ENCODE measurements around the gene PRPH. TPM values are rescaled to one million over a fixed set of nuclear protein-coding genes. Genes with fewer than 3 reads are reported as not detected.

Gene PRPH
- total RNA-seq, 1 experiment from 2014 or later, result 1.4 TPM

DNA sequence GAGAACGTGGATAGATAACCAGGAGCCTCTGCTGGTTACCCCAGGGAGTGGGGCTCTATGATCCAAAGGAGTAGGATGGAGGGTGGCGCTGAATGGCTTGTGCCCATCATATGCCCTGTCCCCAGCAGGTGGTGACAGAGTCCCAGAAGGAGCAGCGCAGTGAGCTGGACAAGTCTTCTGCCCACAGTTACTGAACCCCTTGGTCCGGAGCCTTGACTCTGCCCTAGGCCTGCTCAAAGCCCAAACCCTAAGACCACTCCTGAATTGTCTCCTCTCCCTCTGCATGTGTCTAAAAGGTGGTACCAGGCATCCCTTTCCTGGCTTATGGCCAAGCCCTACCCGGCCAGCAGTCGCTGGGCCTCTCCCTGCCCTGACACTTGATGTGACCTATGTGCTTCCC lies 3.2 kb downstream of the PRPH start:
- Mint-ChIP-seq H3K4me3 (ENCODE audit: unreplicated experiment) (no peak overlapping the region), H3K36me3 (ENCODE audit: insufficient read depth, unreplicated experiment) (no peaks in the 10 kb centered on the region)
- POLR2A ChIA-PET, result interaction anchor here (1.2 kb wide), 1 partner anchor 34 kb away, joined by 4 read pairs; the partner anchor contains the start of gene TUBA1C

DNA sequence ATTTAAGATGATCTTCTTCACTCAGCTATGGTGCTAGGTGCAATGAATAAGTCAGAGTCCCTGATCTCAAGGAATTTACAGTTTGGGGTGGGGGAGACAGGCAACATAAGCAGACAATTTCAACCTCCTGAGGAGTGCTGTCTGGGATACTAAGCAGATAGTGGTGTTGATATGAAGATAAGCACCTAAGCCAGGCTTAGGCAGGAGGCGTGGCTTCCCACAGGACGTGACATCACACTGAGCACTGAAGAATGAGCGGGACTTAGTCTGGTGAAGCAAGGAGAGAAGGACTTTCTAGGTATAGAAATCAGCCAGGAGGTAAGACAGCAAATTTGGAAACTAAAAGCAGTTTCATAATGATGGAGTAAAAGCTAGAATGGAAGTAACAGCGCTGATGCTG lies 6.8 kb downstream of the PRPH start:
- Mint-ChIP-seq H3K27ac (ENCODE audit: low read depth, unreplicated experiment) (no peak overlapping the region), H3K4me3 (ENCODE audit: unreplicated experiment) (no peak overlapping the region), H3K27me3 (ENCODE audit: insufficient read depth, unreplicated experiment) (peaks cover 11% of the 10 kb centered on the region), H3K4me1 (ENCODE audit: insufficient read depth, unreplicated experiment) (no peaks in the 10 kb centered on the region), H3K36me3 (ENCODE audit: insufficient read depth, unreplicated experiment) (no peaks in the 10 kb centered on the region), H3K9me3 (ENCODE audit: unreplicated experiment) (no peaks in the 10 kb centered on the region)
- no TSS peak for BruUV-seq (replicated peaks)
- DNase-seq (ENCODE audit: unreplicated experiment), result no peak
- POLR2A ChIA-PET, result interaction anchor here (0.5 to 0.6 kb wide), 2 partner anchors 108 to 283 kb away, joined by 3 to 4 read pairs; no protein-coding TSS in a partner anchor
- TF ChIP-seq, protein P1, sequence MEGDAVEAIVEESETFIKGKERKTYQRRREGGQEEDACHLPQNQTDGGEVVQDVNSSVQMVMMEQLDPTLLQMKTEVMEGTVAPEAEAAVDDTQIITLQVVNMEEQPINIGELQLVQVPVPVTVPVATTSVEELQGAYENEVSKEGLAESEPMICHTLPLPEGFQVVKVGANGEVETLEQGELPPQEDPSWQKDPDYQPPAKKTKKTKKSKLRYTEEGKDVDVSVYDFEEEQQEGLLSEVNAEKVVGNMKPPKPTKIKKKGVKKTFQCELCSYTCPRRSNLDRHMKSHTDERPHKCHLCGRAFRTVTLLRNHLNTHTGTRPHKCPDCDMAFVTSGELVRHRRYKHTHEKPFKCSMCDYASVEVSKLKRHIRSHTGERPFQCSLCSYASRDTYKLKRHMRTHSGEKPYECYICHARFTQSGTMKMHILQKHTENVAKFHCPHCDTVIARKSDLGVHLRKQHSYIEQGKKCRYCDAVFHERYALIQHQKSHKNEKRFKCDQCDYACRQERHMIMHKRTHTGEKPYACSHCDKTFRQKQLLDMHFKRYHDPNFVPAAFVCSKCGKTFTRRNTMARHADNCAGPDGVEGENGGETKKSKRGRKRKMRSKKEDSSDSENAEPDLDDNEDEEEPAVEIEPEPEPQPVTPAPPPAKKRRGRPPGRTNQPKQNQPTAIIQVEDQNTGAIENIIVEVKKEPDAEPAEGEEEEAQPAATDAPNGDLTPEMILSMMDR (IDR thresholded peaks at IDR 0.05; ENCODE audit: unreplicated experiment), result no peak
- intact Hi-C loops (cut with micrococcal nuclease), result no loop called here
- CTCF ChIA-PET, result interaction anchor here (0.6 to 1.7 kb wide), 2 partner anchors 36 to 46 kb away, joined by 4 to 6 read pairs; partner anchors contain the start of gene DNAJC22

More for the DNA sequence above, 3.2 kb downstream of the PRPH start:
- intact Hi-C loops (cut with micrococcal nuclease), result no loop called here
- peaks cover 11% of the 10 kb centered on the region for H3K27me3 Mint-ChIP-seq (ENCODE audit: insufficient read depth, unreplicated experiment)
- H3K9me3 Mint-ChIP-seq (ENCODE audit: unreplicated experiment), result no peaks in the 10 kb centered on the region
- TF ChIP-seq, protein P1 (IDR thresholded peaks at IDR 0.05; ENCODE audit: unreplicated experiment), result no peak
- DNase-seq (ENCODE audit: unreplicated experiment), result no peak
- H3K4me1 Mint-ChIP-seq (ENCODE audit: insufficient read depth, unreplicated experiment), result peaks cover 4% of the 10 kb centered on the region
- CTCF ChIA-PET, result interaction anchor here (0.6 to 16.4 kb wide), 6 partner anchors 8 to 544 kb away, joined by 3 to 251 read pairs (median 8); partner anchors contain the start of genes C1QL4 and DNAJC22
- BruUV-seq (replicated peaks), result no TSS peak
- H3K27ac Mint-ChIP-seq (ENCODE audit: low read depth, unreplicated experiment), result no peak overlapping the region

DNA sequence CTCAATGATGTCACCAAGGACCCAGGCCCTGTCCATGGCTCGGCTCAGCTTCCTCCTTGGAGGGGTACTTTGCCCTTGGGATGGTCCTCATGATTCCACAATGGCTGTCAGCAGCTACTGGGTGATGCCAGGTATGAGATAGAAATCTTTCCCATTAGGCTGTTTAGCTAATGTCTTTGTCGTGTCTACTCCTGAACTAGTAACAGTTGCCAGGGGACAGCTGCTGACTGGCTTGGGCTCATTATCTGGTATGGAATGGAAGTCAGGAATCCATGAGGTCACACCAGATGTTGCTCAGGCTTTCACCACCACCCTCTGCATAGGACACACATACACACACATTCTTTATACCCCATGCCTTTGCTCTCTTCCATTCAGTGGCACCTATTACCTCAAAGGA lies 9.2 kb downstream of the PRPH start:
- Mint-ChIP-seq H3K4me1 (ENCODE audit: insufficient read depth, unreplicated experiment) (no peaks in the 10 kb centered on the region), H3K27me3 (ENCODE audit: insufficient read depth, unreplicated experiment) (peaks cover 2% of the 10 kb centered on the region), H3K36me3 (ENCODE audit: insufficient read depth, unreplicated experiment) (no peaks in the 10 kb centered on the region), H3K27ac (ENCODE audit: low read depth, unreplicated experiment) (no peak overlapping the region), H3K4me3 (ENCODE audit: unreplicated experiment) (no peak overlapping the region), H3K9me3 (ENCODE audit: unreplicated experiment) (no peaks in the 10 kb centered on the region)
- ChIA-PET CTCF (interaction anchor here (1.2 to 3.9 kb wide), 2 partner anchors 15 to 53 kb away, joined by 4 to 15 read pairs; no protein-coding TSS in a partner anchor), POLR2A (interaction anchor here (0.7 to 1.1 kb wide), 2 partner anchors 18 to 194 kb away, joined by 3 read pairs; no protein-coding TSS in a partner anchor)
- no TSS peak for BruUV-seq (replicated peaks)
- DNase-seq (ENCODE audit: unreplicated experiment), result no peak
- intact Hi-C loops (cut with micrococcal nuclease), result no loop called here
- TF ChIP-seq, protein P1 (IDR thresholded peaks at IDR 0.05; ENCODE audit: unreplicated experiment), result no peak

DNA sequence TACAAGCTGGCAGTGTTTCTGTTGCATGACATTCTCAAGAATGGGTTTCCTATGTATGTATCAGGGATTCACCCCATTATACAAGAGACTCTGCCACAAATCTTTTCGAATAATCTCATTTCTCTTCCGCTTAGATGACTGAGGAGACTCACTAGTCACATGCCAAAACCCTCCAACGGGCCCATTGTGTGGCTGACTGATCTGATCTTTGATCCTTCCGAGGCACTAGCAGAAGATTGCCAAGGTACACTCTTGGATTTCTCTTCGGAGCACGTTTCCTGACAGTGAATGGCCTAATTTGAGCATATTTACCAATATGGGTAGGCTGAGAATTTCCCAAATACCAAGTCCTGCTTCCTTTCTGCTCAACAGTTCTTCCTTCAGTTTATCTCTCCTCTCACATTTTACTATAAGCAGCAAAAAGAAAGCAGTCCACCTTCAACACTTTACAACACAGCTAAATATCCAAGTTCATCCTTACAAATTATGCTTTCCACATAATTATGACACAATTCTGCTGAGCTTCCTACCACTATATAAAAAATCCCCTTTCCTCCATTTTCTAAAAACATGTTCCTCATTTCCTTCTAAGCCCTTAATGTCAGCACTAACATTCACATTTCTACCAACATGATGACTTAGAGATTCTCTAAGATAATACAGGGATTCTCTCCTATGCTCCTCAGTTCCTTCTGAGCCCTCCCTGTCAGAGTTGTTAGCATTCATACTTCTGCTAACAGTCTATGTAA lies 11.0 kb downstream of the PRPH start:
- TF ChIP-seq, protein P1 (IDR thresholded peaks at IDR 0.05; ENCODE audit: unreplicated experiment), result no peak
- intact Hi-C loops (cut with micrococcal nuclease), result no loop called here
- Mint-ChIP-seq H3K27me3 (ENCODE audit: insufficient read depth, unreplicated experiment) (no peaks in the 10 kb centered on the region), H3K4me1 (ENCODE audit: insufficient read depth, unreplicated experiment) (no peaks in the 10 kb centered on the region), H3K9me3 (ENCODE audit: unreplicated experiment) (no peaks in the 10 kb centered on the region), H3K36me3 (ENCODE audit: insufficient read depth, unreplicated experiment) (no peaks in the 10 kb centered on the region), H3K27ac (ENCODE audit: low read depth, unreplicated experiment) (no peak overlapping the region), H3K4me3 (ENCODE audit: unreplicated experiment) (no peak overlapping the region)
- ChIA-PET CTCF (interaction anchor here (0.6 to 3.9 kb wide), 7 partner anchors 8 to 208 kb away, joined by 3 to 15 read pairs (median 4); no protein-coding TSS in a partner anchor), POLR2A (no interaction called here)
- no peak for DNase-seq (ENCODE audit: unreplicated experiment)
- BruUV-seq (replicated peaks), result no TSS peak
